GM18861 (cell line): ENCODE data around the gene LRRC56.

ENCODE experiments used
- ATAC-seq: cut with Tn5 transposase; IDR thresholded peaks from one replicate; pipeline ENCODE4 v1.9.1; 2021; ENCODE audit not compliant: unreplicated experiment

Gene LRRC56

GRCh38 chr11:537622-538430, 499 bp downstream of the LRRC56 start:
- no peak for ATAC-seq

GRCh38 chr11:538431-539051, 1.2 kb downstream of the LRRC56 start:
- no peak for ATAC-seq

GRCh38 chr11:539971-540481, 2.7 kb downstream of the LRRC56 start:
- no peak for ATAC-seq

GRCh38 chr11:540583-541432, 3.5 kb downstream of the LRRC56 start:
- ATAC-seq = no peak

- no peak for ATAC-seq
These were observed 4.1 kb downstream of the LRRC56 start for GRCh38 chr11:541433-541885.

GRCh38 chr11:544817-545166, 7.5 kb downstream of the LRRC56 start:
- ATAC-seq = no peak

- no peak for ATAC-seq
These were observed 7.8 kb downstream of the LRRC56 start for GRCh38 chr11:545171-545570.

- no peak for ATAC-seq
These were observed 11.6 kb downstream of the LRRC56 start for GRCh38 chr11:548700-549603.

- no peak for ATAC-seq
These were observed 12.9 kb downstream of the LRRC56 start for GRCh38 chr11:550021-550745.

GRCh38 chr11:550746-551085, 13.4 kb downstream of the LRRC56 start:
- no peak for ATAC-seq

- ATAC-seq = no peak
These were observed 13.8 kb downstream of the LRRC56 start for GRCh38 chr11:551131-551530.

- no peak for ATAC-seq
These were observed 14.3 kb downstream of the LRRC56 start for GRCh38 chr11:551596-551995.

- no peak for ATAC-seq
These were observed 16.0 kb downstream of the LRRC56 start for GRCh38 chr11:553083-553987.

- ATAC-seq = no peak
These were observed 16.6 kb downstream of the LRRC56 start for GRCh38 chr11:553988-554340.

GRCh38 chr11:554428-555226, 17.3 kb downstream of the LRRC56 start:
- no peak for ATAC-seq

- no peak for ATAC-seq
These were observed 18.0 kb downstream of the LRRC56 start for GRCh38 chr11:555227-555779.

- no peak for ATAC-seq
These were observed 18.7 kb downstream of the LRRC56 start for GRCh38 chr11:555780-556661.
